ENCODE measurements around the gene DOCK10.

Gene DOCK10

DNA sequence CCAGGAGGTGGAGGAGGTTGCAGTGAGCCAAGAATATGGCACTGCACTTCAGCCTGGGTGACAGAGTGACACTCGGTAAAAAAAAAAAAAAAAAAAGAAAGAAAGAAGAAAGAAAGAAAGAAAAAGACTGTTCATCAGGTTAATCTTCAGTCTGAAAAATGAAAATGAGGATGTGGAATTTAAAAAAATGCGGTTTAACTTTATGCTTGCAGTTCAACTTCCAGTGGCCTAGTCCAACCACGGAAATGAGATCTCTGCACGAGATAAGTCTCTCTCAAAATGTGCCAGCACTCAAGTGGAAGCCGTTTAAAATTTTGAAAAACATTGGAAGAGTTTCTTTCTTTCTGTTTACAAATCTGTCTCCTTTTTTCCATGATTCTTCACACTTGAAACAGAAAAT lies 112.1 kb downstream of the DOCK10 start:
- H3K4me3 ChIP-seq (ENCODE audit: low read depth, low read length) = no peak overlapping the region
- peak; percentile 70 for DNase-seq (ENCODE audit: low read depth)
- TF ChIP-seq MAX (IDR thresholded peaks at IDR 0.05; ENCODE audit: low read depth, low read length) = no peak

- H3K4me3 ChIP-seq (ENCODE audit: low read depth, low read length) = no peak overlapping the region
- TF ChIP-seq MYC (IDR thresholded peaks at IDR 0.05; ENCODE audit: low read depth, low read length) (no peak), POLR2A (IDR thresholded peaks at IDR 0.05; ENCODE audit: extremely low read depth, insufficient read length) (no peak), MAX (IDR thresholded peaks at IDR 0.05; ENCODE audit: low read depth, low read length) (no peak)
- TF ChIP-seq, protein P1, sequence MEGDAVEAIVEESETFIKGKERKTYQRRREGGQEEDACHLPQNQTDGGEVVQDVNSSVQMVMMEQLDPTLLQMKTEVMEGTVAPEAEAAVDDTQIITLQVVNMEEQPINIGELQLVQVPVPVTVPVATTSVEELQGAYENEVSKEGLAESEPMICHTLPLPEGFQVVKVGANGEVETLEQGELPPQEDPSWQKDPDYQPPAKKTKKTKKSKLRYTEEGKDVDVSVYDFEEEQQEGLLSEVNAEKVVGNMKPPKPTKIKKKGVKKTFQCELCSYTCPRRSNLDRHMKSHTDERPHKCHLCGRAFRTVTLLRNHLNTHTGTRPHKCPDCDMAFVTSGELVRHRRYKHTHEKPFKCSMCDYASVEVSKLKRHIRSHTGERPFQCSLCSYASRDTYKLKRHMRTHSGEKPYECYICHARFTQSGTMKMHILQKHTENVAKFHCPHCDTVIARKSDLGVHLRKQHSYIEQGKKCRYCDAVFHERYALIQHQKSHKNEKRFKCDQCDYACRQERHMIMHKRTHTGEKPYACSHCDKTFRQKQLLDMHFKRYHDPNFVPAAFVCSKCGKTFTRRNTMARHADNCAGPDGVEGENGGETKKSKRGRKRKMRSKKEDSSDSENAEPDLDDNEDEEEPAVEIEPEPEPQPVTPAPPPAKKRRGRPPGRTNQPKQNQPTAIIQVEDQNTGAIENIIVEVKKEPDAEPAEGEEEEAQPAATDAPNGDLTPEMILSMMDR (IDR thresholded peaks at IDR 0.05; ENCODE audit: low read depth, low read length) = no peak
- no peak for DNase-seq (ENCODE audit: low read depth)
Measured at GRCh38 chr2:224929512-224929911, 112.8 kb downstream of the DOCK10 start.

- DNase-seq (ENCODE audit: low read depth) = peak; percentile 49
- TF ChIP-seq MYC (IDR thresholded peaks at IDR 0.05; ENCODE audit: low read depth, low read length) (no peak), MAX (IDR thresholded peaks at IDR 0.05; ENCODE audit: low read depth, low read length) (no peak), POLR2A (IDR thresholded peaks at IDR 0.05; ENCODE audit: extremely low read depth, insufficient read length) (no peak)
- TF ChIP-seq, protein P1 (IDR thresholded peaks at IDR 0.05; ENCODE audit: low read depth, low read length) = no peak
- no peak overlapping the region for H3K4me3 ChIP-seq (ENCODE audit: low read depth, low read length)
Measured at GRCh38 chr2:224927646-224928173, 114.6 kb downstream of the DOCK10 start.

GRCh38 chr2:224927011-224927410 lies 115.3 kb downstream of the DOCK10 start:
- no peak for DNase-seq (ENCODE audit: low read depth)
- TF ChIP-seq POLR2A (IDR thresholded peaks at IDR 0.05; ENCODE audit: extremely low read depth, insufficient read length) (no peak), MYC (IDR thresholded peaks at IDR 0.05; ENCODE audit: low read depth, low read length) (no peak), MAX (IDR thresholded peaks at IDR 0.05; ENCODE audit: low read depth, low read length) (no peak)
- TF ChIP-seq, protein P1 (IDR thresholded peaks at IDR 0.05; ENCODE audit: low read depth, low read length) = no peak
- H3K4me3 ChIP-seq (ENCODE audit: low read depth, low read length) = no peak overlapping the region

DNA sequence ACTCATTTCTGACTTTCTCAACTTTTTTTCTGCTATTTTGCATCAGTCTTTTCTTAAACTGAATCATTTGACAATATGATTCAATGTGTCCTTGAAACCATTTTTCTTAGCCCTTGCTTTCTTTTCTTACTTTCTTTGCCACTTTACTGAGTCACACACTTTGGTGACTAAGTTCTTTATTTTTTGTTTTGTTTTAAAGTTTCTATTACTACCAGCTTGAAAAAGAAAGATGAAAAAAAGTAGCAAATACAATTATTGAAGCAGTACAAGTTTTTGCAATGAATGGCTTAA lies 116.5 kb downstream of the DOCK10 start:
- H3K4me3 ChIP-seq (ENCODE audit: low read depth, low read length) = no peak overlapping the region
- no peak for TF ChIP-seq MAX (IDR thresholded peaks at IDR 0.05; ENCODE audit: low read depth, low read length)
- TF ChIP-seq, protein P1 (IDR thresholded peaks at IDR 0.05; ENCODE audit: low read depth, low read length) = no peak
- DNase-seq (ENCODE audit: low read depth) = no peak

DNA sequence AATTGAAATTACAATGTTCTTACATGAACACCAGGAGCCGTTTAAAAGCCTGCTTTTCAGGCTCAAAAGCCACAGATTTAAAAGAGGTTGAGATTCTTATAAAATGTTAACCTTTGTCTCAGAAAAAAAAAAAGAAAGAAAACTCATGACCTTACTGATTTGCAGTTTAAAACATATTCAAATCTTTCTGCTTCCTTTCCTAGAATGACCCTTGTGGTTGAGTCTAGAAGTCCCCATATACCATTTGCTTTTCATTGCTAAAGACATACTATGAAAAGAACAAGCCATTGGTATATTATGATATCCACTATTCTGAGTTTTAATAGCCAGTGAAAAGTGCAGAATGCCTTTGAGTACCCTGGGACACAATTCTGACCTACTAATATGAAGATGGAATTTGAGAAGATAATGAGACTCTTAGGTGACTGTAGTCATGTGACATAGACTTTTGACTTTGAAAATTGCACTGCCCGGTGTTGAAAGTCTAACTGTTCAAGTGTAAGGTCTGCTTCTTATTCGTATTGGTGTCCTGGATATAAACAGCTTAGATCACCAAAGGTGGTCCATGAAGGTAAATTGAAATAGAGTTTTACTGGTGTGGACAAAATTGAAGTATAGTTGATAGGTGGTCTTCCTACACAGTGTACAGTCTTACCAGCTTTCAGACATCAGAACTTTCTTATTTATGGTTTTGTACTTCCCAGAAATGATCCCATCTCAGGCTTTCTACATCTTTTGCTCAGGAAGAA lies 117.0 kb downstream of the DOCK10 start:
- no peak for TF ChIP-seq POLR2A (IDR thresholded peaks at IDR 0.05; ENCODE audit: extremely low read depth, insufficient read length)
- TF ChIP-seq, protein P1 (IDR thresholded peaks at IDR 0.05; ENCODE audit: low read depth, low read length) = no peak
- TF ChIP-seq MAX (IDR thresholded peaks at IDR 0.05; ENCODE audit: low read depth, low read length) = no peak
- TF ChIP-seq MYC (IDR thresholded peaks at IDR 0.05; ENCODE audit: low read depth, low read length) = no peak
- H3K4me3 ChIP-seq (ENCODE audit: low read depth, low read length) = no peak overlapping the region
- no peak for DNase-seq (ENCODE audit: low read depth)
